ENCODE measurements around the gene DMRTB1.

Gene DMRTB1

DNA sequence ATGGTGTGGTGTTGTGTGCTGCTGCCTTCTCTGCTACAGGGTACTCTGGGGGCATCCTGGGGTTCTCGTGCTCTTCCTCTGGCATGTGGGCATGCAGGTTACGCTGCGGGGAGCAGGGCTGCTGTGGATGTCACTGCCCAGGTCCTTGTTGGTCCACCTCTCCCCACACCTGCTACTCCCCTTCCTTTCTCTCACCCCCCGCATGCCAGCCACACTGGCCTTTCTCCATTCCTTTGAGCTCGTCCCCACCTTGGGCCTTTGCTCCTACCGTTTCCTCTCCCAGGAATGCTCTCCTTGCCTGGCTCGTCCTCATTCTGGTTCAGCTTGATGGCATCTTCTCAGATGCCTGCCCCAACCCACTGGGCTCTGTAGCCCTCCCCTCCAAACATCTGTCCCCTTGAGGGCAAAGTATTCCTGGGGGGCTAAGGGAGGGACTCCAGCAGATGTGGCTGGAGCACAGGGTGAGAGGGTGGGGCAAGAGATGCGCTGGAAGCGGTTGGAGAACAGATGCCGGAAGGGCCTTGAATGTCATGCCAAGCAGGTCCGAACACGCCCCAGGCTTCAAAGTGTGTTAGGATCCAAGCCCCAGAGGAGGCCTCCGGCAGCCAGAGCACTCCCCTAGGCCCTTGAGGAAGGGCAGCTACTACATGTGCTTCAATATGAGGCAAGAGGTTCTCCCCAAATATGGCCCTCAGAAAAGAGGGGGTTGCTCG is 23.4 kb downstream of the DMRTB1 start:
- peaks cover 11% of the 10 kb centered on the region for H3K4me1 ChIP-seq (ENCODE audit: insufficient read depth, insufficient read length)
- peaks cover 4% of the 10 kb centered on the region for H3K27me3 ChIP-seq (ENCODE audit: insufficient read depth, insufficient read length)
- TF ChIP-seq YY1 (IDR thresholded peaks at IDR 0.05; ENCODE audit: insufficient read depth, insufficient read length) (no peak), SUZ12 (IDR thresholded peaks at IDR 0.05; ENCODE audit: extremely low read depth, insufficient read depth, insufficient read length) (no peak), ZNF274 (IDR thresholded peaks at IDR 0.05; ENCODE audit: low read depth, low read length) (no peak)
- DNase-seq (ENCODE audit: low read depth, low spot score) = no peak
- no peak overlapping the region for H3K9ac ChIP-seq (ENCODE audit: insufficient read length, low read depth)
- H3K9me3 ChIP-seq (ENCODE audit: insufficient read depth, low read length) = no peaks in the 10 kb centered on the region
- H3K4me3 ChIP-seq (ENCODE audit: insufficient read length, low read depth) = no peak overlapping the region
- no peaks in the 10 kb centered on the region for H3K36me3 ChIP-seq (ENCODE audit: insufficient read depth, insufficient read length, low read length)

DNA sequence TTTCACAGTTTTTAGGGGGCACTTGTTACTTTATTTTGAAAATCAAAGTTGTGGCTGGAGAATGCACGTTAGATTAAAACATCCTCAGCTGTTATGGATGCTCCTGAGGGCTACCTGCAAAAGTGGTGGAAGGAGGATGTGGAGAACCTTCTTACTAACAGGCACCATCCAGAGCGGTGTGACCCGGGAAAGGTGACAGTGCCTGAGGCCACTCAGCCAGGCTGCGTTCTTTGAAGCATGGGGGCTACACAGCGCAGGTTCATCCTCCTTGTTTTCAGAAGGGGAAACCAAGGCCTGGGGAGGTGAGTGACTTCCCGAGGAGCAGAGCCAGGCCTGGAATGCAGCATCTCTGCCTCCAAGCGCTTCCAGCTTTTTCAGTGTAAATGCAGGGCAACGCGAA is 24.0 kb downstream of the DMRTB1 start:
- H3K27me3 ChIP-seq (ENCODE audit: insufficient read depth, insufficient read length) = peaks cover 4% of the 10 kb centered on the region
- TF ChIP-seq ZNF274 (IDR thresholded peaks at IDR 0.05; ENCODE audit: low read depth, low read length) (no peak), SUZ12 (IDR thresholded peaks at IDR 0.05; ENCODE audit: extremely low read depth, insufficient read depth, insufficient read length) (no peak), YY1 (IDR thresholded peaks at IDR 0.05; ENCODE audit: insufficient read depth, insufficient read length) (no peak)

DNA sequence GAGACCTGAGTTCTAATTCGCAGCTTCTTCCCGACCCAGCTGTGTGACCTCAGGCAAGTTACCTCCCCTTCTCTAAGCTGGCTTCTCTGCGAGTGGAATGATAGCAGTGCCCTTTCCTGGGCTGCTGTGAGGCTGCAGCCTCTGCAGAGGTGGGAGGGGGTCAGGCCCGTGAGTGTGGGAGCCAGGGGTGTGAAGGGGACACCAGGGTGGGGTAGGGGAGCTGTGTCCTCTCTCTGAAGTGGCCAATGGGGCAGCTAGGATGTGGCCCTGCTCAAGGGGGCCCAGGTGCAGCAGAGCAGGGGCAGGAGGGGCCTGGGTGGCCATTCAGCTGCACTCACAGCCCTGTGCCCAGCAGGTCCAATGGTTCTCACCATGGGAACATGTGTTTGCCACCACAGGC is 24.5 kb downstream of the DMRTB1 start:
- Histone ChIP-seq H3K4me3 (ENCODE audit: insufficient read length, low read depth) (no peak overlapping the region), H3K9me3 (ENCODE audit: insufficient read depth, low read length) (no peaks in the 10 kb centered on the region), H3K36me3 (ENCODE audit: insufficient read depth, insufficient read length, low read length) (no peaks in the 10 kb centered on the region), H3K4me1 (ENCODE audit: insufficient read depth, insufficient read length) (peaks cover 11% of the 10 kb centered on the region), H3K27me3 (ENCODE audit: insufficient read depth, insufficient read length) (peaks cover 4% of the 10 kb centered on the region), H3K9ac (ENCODE audit: insufficient read length, low read depth) (no peak overlapping the region)
- DNase-seq (ENCODE audit: low read depth, low spot score) = no peak
- TF ChIP-seq ZNF274 (IDR thresholded peaks at IDR 0.05; ENCODE audit: low read depth, low read length) (no peak), YY1 (IDR thresholded peaks at IDR 0.05; ENCODE audit: insufficient read depth, insufficient read length) (no peak), SUZ12 (IDR thresholded peaks at IDR 0.05; ENCODE audit: extremely low read depth, insufficient read depth, insufficient read length) (no peak)

More for the DNA sequence above, 24.0 kb downstream of the DMRTB1 start:
- no peak overlapping the region for H3K9ac ChIP-seq (ENCODE audit: insufficient read length, low read depth)
- H3K4me3 ChIP-seq (ENCODE audit: insufficient read length, low read depth) = no peak overlapping the region
- no peak for DNase-seq (ENCODE audit: low read depth, low spot score)
- peaks cover 11% of the 10 kb centered on the region for H3K4me1 ChIP-seq (ENCODE audit: insufficient read depth, insufficient read length)
- no peaks in the 10 kb centered on the region for H3K9me3 ChIP-seq (ENCODE audit: insufficient read depth, low read length)
- H3K36me3 ChIP-seq (ENCODE audit: insufficient read depth, insufficient read length, low read length) = no peaks in the 10 kb centered on the region

DNA sequence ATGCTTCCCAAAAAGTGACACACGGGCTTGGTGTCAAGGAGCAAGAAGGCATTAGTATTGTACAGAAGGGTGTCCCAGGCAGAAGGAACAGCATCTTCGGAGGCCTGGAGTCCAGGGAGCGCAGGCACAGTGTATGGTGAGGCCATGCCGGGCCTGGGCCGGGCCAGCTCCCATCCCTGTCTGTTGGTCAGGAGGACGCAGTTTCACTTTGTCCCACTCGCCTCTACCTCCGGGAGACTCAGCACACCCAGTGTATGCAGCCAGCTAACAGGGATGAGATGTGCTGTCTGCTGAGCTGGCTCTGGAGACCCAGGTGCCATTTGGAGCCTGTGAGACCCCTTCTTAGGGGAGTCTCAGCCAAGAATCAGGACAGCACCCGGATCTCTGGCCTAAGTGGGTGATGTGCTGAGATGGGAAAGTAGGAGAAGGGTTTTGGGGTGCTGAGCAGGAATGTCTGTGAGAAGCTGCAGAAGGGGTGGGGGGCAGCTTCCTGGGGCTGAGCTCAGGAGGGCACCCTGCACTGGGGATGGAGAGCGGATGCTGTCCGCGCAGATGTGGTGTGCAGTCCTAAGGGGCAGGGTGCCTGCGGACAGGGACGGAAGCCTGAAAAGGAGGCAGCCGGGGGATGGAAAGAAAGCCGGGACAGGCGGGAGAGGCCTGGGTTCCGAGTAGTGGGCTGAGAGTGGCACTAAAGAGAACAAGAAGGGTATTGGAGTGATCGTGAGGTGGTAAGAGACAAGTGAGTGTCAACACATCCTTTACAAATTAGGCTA is 25.7 kb downstream of the DMRTB1 start:
- no peak overlapping the region for H3K4me3 ChIP-seq (ENCODE audit: insufficient read length, low read depth)
- H3K36me3 ChIP-seq (ENCODE audit: insufficient read depth, insufficient read length, low read length) = no peaks in the 10 kb centered on the region
- no peak for DNase-seq (ENCODE audit: low read depth, low spot score)
- peaks cover 3% of the 10 kb centered on the region; the same call in 1 of the 2 replicates for H3K9me3 ChIP-seq (ENCODE audit: insufficient read depth, low read length)
- H3K4me1 ChIP-seq (ENCODE audit: insufficient read depth, insufficient read length) = peaks cover 11% of the 10 kb centered on the region
- H3K9ac ChIP-seq (ENCODE audit: insufficient read length, low read depth) = peak overlapping the region; percentile 6
- H3K27me3 ChIP-seq (ENCODE audit: insufficient read depth, insufficient read length) = peaks cover 4% of the 10 kb centered on the region
- TF ChIP-seq ZNF274 (IDR thresholded peaks at IDR 0.05; ENCODE audit: low read depth, low read length) (no peak), SUZ12 (IDR thresholded peaks at IDR 0.05; ENCODE audit: extremely low read depth, insufficient read depth, insufficient read length) (no peak), YY1 (IDR thresholded peaks at IDR 0.05; ENCODE audit: insufficient read depth, insufficient read length) (no peak)

DNA sequence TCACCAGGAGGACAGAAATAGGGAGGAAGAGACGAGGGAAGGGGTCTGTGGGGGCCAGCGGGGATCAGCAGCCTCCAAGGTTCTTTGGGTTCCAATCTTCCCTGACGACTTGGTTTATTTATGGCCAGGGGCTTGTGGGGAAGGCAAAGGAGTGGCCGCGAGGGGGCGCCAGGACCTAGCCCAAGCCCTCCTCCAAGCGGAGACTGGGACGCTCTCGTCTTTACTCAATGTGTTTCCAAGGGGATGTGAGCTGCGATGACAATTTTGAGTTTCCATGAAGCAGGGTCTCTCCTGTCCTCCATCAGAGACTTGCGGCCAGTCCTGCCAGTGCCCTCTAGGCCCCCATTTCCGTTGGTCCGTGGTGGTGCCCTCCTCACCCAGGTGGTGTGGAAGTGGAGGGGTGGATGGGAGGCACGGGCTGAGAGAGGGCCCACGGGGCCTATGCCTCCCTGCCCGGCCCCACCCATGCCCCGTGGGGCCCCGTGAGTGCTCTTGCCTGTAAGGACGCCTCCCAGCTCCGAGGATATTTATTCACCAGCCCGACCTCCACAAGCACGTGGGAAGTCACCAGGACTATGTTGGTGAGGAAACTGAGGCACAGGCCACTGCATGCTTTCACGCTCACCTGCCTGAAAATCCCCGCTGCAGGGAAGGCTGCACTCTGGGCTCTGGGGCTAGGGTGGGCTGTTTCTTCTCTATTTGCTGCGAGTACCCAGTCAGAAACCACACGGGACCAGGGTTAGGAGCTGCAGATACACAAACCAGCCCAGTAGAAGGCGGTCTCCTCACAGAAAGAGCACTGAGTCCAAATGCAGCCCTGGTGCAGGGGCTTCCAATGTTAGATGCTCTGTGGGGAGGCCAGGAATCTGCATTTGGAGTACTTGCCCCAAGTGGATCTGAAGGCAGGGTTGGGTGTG is 26.5 kb downstream of the DMRTB1 start:
- Histone ChIP-seq H3K36me3 (ENCODE audit: insufficient read depth, insufficient read length, low read length) (no peaks in the 10 kb centered on the region), H3K27me3 (ENCODE audit: insufficient read depth, insufficient read length) (peaks cover 4% of the 10 kb centered on the region), H3K9me3 (ENCODE audit: insufficient read depth, low read length) (peaks cover 8% of the 10 kb centered on the region; the same call in 1 of the 2 replicates), H3K4me1 (ENCODE audit: insufficient read depth, insufficient read length) (peaks cover 11% of the 10 kb centered on the region), H3K4me3 (ENCODE audit: insufficient read length, low read depth) (no peak overlapping the region), H3K9ac (ENCODE audit: insufficient read length, low read depth) (peak overlapping the region; percentile 63)
- peak; percentile 96 for DNase-seq (ENCODE audit: low read depth, low spot score)
- no peak for TF ChIP-seq YY1 (IDR thresholded peaks at IDR 0.05; ENCODE audit: insufficient read depth, insufficient read length)
- no peak for TF ChIP-seq SUZ12 (IDR thresholded peaks at IDR 0.05; ENCODE audit: extremely low read depth, insufficient read depth, insufficient read length)
- TF ChIP-seq ZNF274 (IDR thresholded peaks at IDR 0.05; ENCODE audit: low read depth, low read length) = no peak

DNA sequence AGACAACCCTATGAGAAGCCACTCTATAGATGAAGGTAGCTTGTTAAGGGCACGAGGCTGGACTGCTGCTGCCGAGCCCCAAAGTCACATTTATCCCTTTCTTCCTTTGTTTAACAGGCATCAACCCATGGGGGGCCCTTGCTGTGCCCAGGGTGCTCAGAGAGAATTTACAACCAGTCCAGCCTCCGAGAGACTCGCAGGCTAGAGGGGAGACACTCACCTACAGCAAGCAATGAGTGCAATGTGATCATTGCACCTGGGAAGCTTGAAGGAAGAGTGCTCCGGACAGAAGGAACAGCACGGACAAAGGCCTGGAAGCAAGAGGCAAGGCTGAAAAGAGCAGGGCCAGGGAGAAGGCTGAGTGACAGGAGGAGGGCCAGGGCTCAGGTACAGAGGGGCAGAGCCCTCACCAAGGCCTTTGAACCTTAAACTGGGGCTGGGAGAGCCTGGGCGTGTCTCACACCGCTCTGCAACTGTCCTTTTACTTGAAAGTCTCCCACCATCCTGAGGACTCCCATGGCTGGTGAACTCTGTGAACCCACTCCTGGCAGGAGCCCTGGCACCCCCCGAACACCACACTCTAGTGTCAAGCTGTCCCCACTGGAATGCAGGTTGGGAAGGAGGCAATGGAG is 27.3 kb downstream of the DMRTB1 start:
- TF ChIP-seq SUZ12 (IDR thresholded peaks at IDR 0.05; ENCODE audit: extremely low read depth, insufficient read depth, insufficient read length) (no peak), ZNF274 (IDR thresholded peaks at IDR 0.05; ENCODE audit: low read depth, low read length) (no peak), YY1 (IDR thresholded peaks at IDR 0.05; ENCODE audit: insufficient read depth, insufficient read length) (no peak)
- no peak overlapping the region for H3K9ac ChIP-seq (ENCODE audit: insufficient read length, low read depth)
- H3K27me3 ChIP-seq (ENCODE audit: insufficient read depth, insufficient read length) = peaks cover 4% of the 10 kb centered on the region
- H3K9me3 ChIP-seq (ENCODE audit: insufficient read depth, low read length) = peaks cover 8% of the 10 kb centered on the region; the same call in 1 of the 2 replicates
- no peak for DNase-seq (ENCODE audit: low read depth, low spot score)
- H3K36me3 ChIP-seq (ENCODE audit: insufficient read depth, insufficient read length, low read length) = no peaks in the 10 kb centered on the region
- no peak overlapping the region for H3K4me3 ChIP-seq (ENCODE audit: insufficient read length, low read depth)
- H3K4me1 ChIP-seq (ENCODE audit: insufficient read depth, insufficient read length) = peaks cover 11% of the 10 kb centered on the region
